ENCODE measurements around the gene ARHGAP1. TPM values are rescaled to one million over a fixed set of nuclear protein-coding genes. Genes with fewer than 3 reads are reported as not detected.
"Not testable (repeated sequence)": the region's sequence is repeated elsewhere in the genome, so short reads cannot be mapped to it uniquely, and the experiment has no call there.

Gene ARHGAP1
- total RNA-seq, 1 experiment from 2014 or later, result 21.8 TPM

- peaks cover 8% of the 10 kb centered on the region; the same call in 1 of the 2 replicates for H3K36me3 ChIP-seq
These were observed 23.8 kb downstream of the ARHGAP1 start for GRCh38 chr11:46676436-46677158.

GRCh38 chr11:46675949-46676348 lies 24.5 kb downstream of the ARHGAP1 start:
- H3K27me3 ChIP-seq, result no peaks in the 10 kb centered on the region
- H3K9me3 ChIP-seq (replicated peaks), result no peaks in the 10 kb centered on the region
- H3K4me3 ChIP-seq, result no peak overlapping the region
- H3K27ac ChIP-seq, result peak overlapping the region; percentile 83
- no peak for DNase-seq
- H3K4me1 ChIP-seq, result peaks cover 34% of the 10 kb centered on the region
- H3K36me3 ChIP-seq, result peaks cover 10% of the 10 kb centered on the region; the same call in 1 of the 2 replicates

More at GRCh38 chr11:46676436-46677158, 23.8 kb downstream of the ARHGAP1 start:
- H3K27me3 ChIP-seq, result no peaks in the 10 kb centered on the region
- DNase-seq, result no peak
- H3K27ac ChIP-seq, result no peak overlapping the region
- H3K4me1 ChIP-seq, result peaks cover 34% of the 10 kb centered on the region
- H3K9me3 ChIP-seq (replicated peaks), result no peaks in the 10 kb centered on the region
- H3K4me3 ChIP-seq, result no peak overlapping the region

- Histone ChIP-seq H3K27ac (peak overlapping the region; percentile 83), H3K9me3 (replicated peaks) (no peaks in the 10 kb centered on the region), H3K4me1 (peaks cover 37% of the 10 kb centered on the region), H3K36me3 (peaks cover 13% of the 10 kb centered on the region), H3K27me3 (no peaks in the 10 kb centered on the region), H3K4me3 (no peak overlapping the region)
- peak; percentile 75 to 84 for DNase-seq
These were observed 25.0 kb downstream of the ARHGAP1 start for GRCh38 chr11:46675288-46675851.

GRCh38 chr11:46674463-46675287 lies 25.7 kb downstream of the ARHGAP1 start:
- H3K4me1 ChIP-seq, result peaks cover 37% of the 10 kb centered on the region
- peak; percentile 98 to 99 for DNase-seq
- peaks cover 13% of the 10 kb centered on the region for H3K36me3 ChIP-seq
- H3K27ac ChIP-seq, result peak overlapping the region; percentile 83
- no peak overlapping the region for H3K4me3 ChIP-seq
- H3K9me3 ChIP-seq (replicated peaks), result no peaks in the 10 kb centered on the region
- no peaks in the 10 kb centered on the region for H3K27me3 ChIP-seq

- Histone ChIP-seq H3K9me3 (replicated peaks) (no peaks in the 10 kb centered on the region), H3K36me3 (peaks cover 21% of the 10 kb centered on the region), H3K4me3 (no peak overlapping the region), H3K27ac (peak overlapping the region; percentile 83; the same call in 1 of the 2 replicates), H3K4me1 (peaks cover 37% of the 10 kb centered on the region), H3K27me3 (no peaks in the 10 kb centered on the region)
- peak in 1 of 2 experiments; percentile 34 for DNase-seq
These were observed 26.5 kb downstream of the ARHGAP1 start for GRCh38 chr11:46673713-46674462.

GRCh38 chr11:46672381-46672839 lies 28.0 kb downstream of the ARHGAP1 start:
- Histone ChIP-seq H3K4me3 (no peak overlapping the region), H3K36me3 (peaks cover 28% of the 10 kb centered on the region), H3K27me3 (no peaks in the 10 kb centered on the region), H3K9me3 (replicated peaks) (no peaks in the 10 kb centered on the region), H3K27ac (no peak overlapping the region), H3K4me1 (peaks cover 37% of the 10 kb centered on the region)
- no peak for DNase-seq

GRCh38 chr11:46671958-46672315 lies 28.5 kb downstream of the ARHGAP1 start:
- no peak for DNase-seq
- peaks cover 36% of the 10 kb centered on the region for H3K4me1 ChIP-seq
- no peak overlapping the region for H3K4me3 ChIP-seq
- peaks cover 28% of the 10 kb centered on the region for H3K36me3 ChIP-seq
- H3K9me3 ChIP-seq (replicated peaks), result no peaks in the 10 kb centered on the region
- H3K27ac ChIP-seq, result no peak overlapping the region
- H3K27me3 ChIP-seq, result no peaks in the 10 kb centered on the region

GRCh38 chr11:46670521-46670920 lies 29.9 kb downstream of the ARHGAP1 start:
- peaks cover 40% of the 10 kb centered on the region for H3K36me3 ChIP-seq

GRCh38 chr11:46669711-46670139 lies 30.7 kb downstream of the ARHGAP1 start:
- peak in 1 of 2 experiments; percentile 31 for DNase-seq
- peaks cover 42% of the 10 kb centered on the region for H3K36me3 ChIP-seq
- H3K9me3 ChIP-seq (replicated peaks), result no peaks in the 10 kb centered on the region
- no peak overlapping the region for H3K4me3 ChIP-seq
- H3K27ac ChIP-seq, result no peak overlapping the region
- H3K27me3 ChIP-seq, result no peaks in the 10 kb centered on the region
- peaks cover 19% of the 10 kb centered on the region for H3K4me1 ChIP-seq

More at GRCh38 chr11:46670521-46670920, 29.9 kb downstream of the ARHGAP1 start:
- H3K4me1 ChIP-seq, result peaks cover 23% of the 10 kb centered on the region
- not testable (repeated sequence) for H3K27ac ChIP-seq; DNase-seq; H3K27me3 ChIP-seq; H3K9me3 ChIP-seq (replicated peaks); H3K4me3 ChIP-seq

GRCh38 chr11:46668480-46669085 lies 31.8 kb downstream of the ARHGAP1 start:
- H3K27ac ChIP-seq, result no peak overlapping the region
- H3K27me3 ChIP-seq, result no peaks in the 10 kb centered on the region
- no peak overlapping the region for H3K4me3 ChIP-seq
- H3K9me3 ChIP-seq (replicated peaks), result no peaks in the 10 kb centered on the region
- no peak for DNase-seq
- peaks cover 49% of the 10 kb centered on the region for H3K36me3 ChIP-seq
- peaks cover 8% of the 10 kb centered on the region; the same call in 1 of the 2 replicates for H3K4me1 ChIP-seq

GRCh38 chr11:46667043-46667481 lies 33.4 kb downstream of the ARHGAP1 start:
- DNase-seq, result no peak
- H3K4me1 ChIP-seq, result peaks cover 3% of the 10 kb centered on the region; the same call in 1 of the 2 replicates
- no peak overlapping the region for H3K27ac ChIP-seq
- H3K27me3 ChIP-seq, result no peaks in the 10 kb centered on the region
- no peak overlapping the region for H3K4me3 ChIP-seq
- H3K9me3 ChIP-seq (replicated peaks), result no peaks in the 10 kb centered on the region
- H3K36me3 ChIP-seq, result peaks cover 58% of the 10 kb centered on the region

GRCh38 chr11:46666516-46666915 lies 33.9 kb downstream of the ARHGAP1 start:
- Histone ChIP-seq H3K27ac (no peak overlapping the region), H3K27me3 (no peaks in the 10 kb centered on the region), H3K36me3 (peaks cover 61% of the 10 kb centered on the region), H3K4me1 (peaks cover 3% of the 10 kb centered on the region; the same call in 1 of the 2 replicates), H3K4me3 (no peak overlapping the region), H3K9me3 (replicated peaks) (no peaks in the 10 kb centered on the region)
- DNase-seq, result no peak

GRCh38 chr11:46665356-46665755 lies 35.1 kb downstream of the ARHGAP1 start:
- no peak overlapping the region for H3K27ac ChIP-seq
- H3K36me3 ChIP-seq, result peaks cover 59% of the 10 kb centered on the region
- no peak for DNase-seq

GRCh38 chr11:46664612-46665011 lies 35.8 kb downstream of the ARHGAP1 start:
- Histone ChIP-seq H3K4me1 (no peaks in the 10 kb centered on the region; the same call in 1 of the 2 replicates), H3K36me3 (peaks cover 55% of the 10 kb centered on the region), H3K27ac (no peak overlapping the region), H3K9me3 (replicated peaks) (no peaks in the 10 kb centered on the region), H3K27me3 (no peaks in the 10 kb centered on the region), H3K4me3 (no peak overlapping the region)
- DNase-seq, result no peak

More at GRCh38 chr11:46665356-46665755, 35.1 kb downstream of the ARHGAP1 start:
- Histone ChIP-seq H3K9me3 (replicated peaks) (no peaks in the 10 kb centered on the region), H3K27me3 (no peaks in the 10 kb centered on the region), H3K4me3 (no peak overlapping the region), H3K4me1 (no peaks in the 10 kb centered on the region; the same call in 1 of the 2 replicates)
